Osteoblast (primary cell): ENCODE data around the gene USP6NL. TPM values are rescaled to one million over a fixed set of nuclear protein-coding genes. Genes with fewer than 3 reads are reported as not detected.

Source experiments
- DNase-seq: peaks from one replicate; pipeline ENCODE4 v3.0.0; 2011; ENCODE audit warnings: low spot score, mixed read lengths; ENCODE audit not compliant: insufficient read length; ENCODE audit errors: missing footprints
- H2AFZ ChIP-seq: 2 replicates; pipeline ENCODE4 v1.6.0; 2011; ENCODE audit warnings: mild to moderate bottlenecking, low read length
- H3K27ac ChIP-seq: 2 replicates; pipeline ENCODE4 v1.5.1; 2011; ENCODE audit warnings: mild to moderate bottlenecking, low read depth, low read length, moderate library complexity
- H3K27me3 ChIP-seq: 2 replicates; pipeline ENCODE4 v1.6.0; 2012; ENCODE audit warnings: mild to moderate bottlenecking, control low read depth, inconsistent platforms, low read length, moderate library complexity; ENCODE audit not compliant: insufficient read depth
- H3K36me3 ChIP-seq: 2 replicates; pipeline ENCODE4 v1.5.1; 2011; ENCODE audit warnings: mild to moderate bottlenecking, low read length, control low read depth, moderate library complexity; ENCODE audit not compliant: insufficient read depth
- H3K4me1 ChIP-seq: 2 replicates; pipeline ENCODE4 v1.5.1; 2011; ENCODE audit warnings: mild to moderate bottlenecking, low read length, control low read depth, moderate library complexity; ENCODE audit not compliant: insufficient read depth
- H3K4me2 ChIP-seq: 2 replicates; pipeline ENCODE4 v1.6.0; 2011; ENCODE audit warnings: mild to moderate bottlenecking, low read length; ENCODE audit not compliant: insufficient read depth
- H3K4me3 ChIP-seq: fragments of 200-600 bp; sonication (generic); 3 replicates; pipeline ENCODE4 v1.5.1; 2012; ENCODE audit warnings: mild to moderate bottlenecking, low read length, inconsistent platforms; ENCODE audit not compliant: insufficient read depth
- H3K79me2 ChIP-seq: 2 replicates; pipeline ENCODE4 v1.6.0; 2012; ENCODE audit warnings: mild to moderate bottlenecking, low read length, control low read depth, inconsistent platforms; ENCODE audit not compliant: insufficient read depth
- H3K9me3 ChIP-seq: 2 replicates; pipeline ENCODE4 v1.5.1; 2011; ENCODE audit warnings: low read depth, low read length, control low read depth
- H4K20me1 ChIP-seq: 2 replicates; pipeline ENCODE4 v1.6.0; 2012; ENCODE audit warnings: mild to moderate bottlenecking, low read length, control low read depth; ENCODE audit not compliant: insufficient read depth
- CTCF ChIP-seq: IDR thresholded peaks from 2 replicates; pipeline ENCODE4 v1.5.1; 2011; ENCODE audit warnings: mild to moderate bottlenecking, low read depth, low read length, moderate library complexity; ENCODE audit errors: extremely low read depth
- total RNA-seq: library from RNA; depleted of rRNA; stranded (reverse); fragments of >200 nt; gene quantifications from 2 replicates; pipeline ENCODE4 v1.2.3, GENCODE V29; 2012

USP6NL gene
- total RNA-seq, 1 donor = 13.8 TPM

- no peaks in the 10 kb centered on the region for H3K36me3 ChIP-seq
- no peak for TF ChIP-seq CTCF
- H3K9me3 ChIP-seq = no peaks in the 10 kb centered on the region
- peaks cover 7% of the 10 kb centered on the region for H3K27me3 ChIP-seq
- H4K20me1 ChIP-seq = no peaks in the 10 kb centered on the region
- no peak overlapping the region for H3K4me3 ChIP-seq
- peaks cover 11% of the 10 kb centered on the region for H3K4me1 ChIP-seq
- H3K79me2 ChIP-seq = no peaks in the 10 kb centered on the region
- H3K4me2 ChIP-seq = no peak overlapping the region
- H2AFZ ChIP-seq = no peak overlapping the region
- no peak overlapping the region for H3K27ac ChIP-seq
- DNase-seq = no peak
Measured at GRCh38 chr10:11653758-11654471, 42.5 kb upstream of the USP6NL start.

- H3K9me3 ChIP-seq = no peaks in the 10 kb centered on the region
- no peak overlapping the region for H3K4me2 ChIP-seq
- no peak overlapping the region for H2AFZ ChIP-seq
- no peak for DNase-seq
- H3K4me1 ChIP-seq = peaks cover 5% of the 10 kb centered on the region
- H3K79me2 ChIP-seq = no peaks in the 10 kb centered on the region
- no peaks in the 10 kb centered on the region for H3K36me3 ChIP-seq
- no peak for TF ChIP-seq CTCF
- no peak overlapping the region for H3K4me3 ChIP-seq
- no peaks in the 10 kb centered on the region for H4K20me1 ChIP-seq
- H3K27ac ChIP-seq = no peak overlapping the region
- H3K27me3 ChIP-seq = no peaks in the 10 kb centered on the region
Measured at GRCh38 chr10:11647676-11648075, 36.2 kb upstream of the USP6NL start.

GRCh38 chr10:11646450-11646849 is 35.0 kb upstream of the USP6NL start:
- Histone ChIP-seq H3K4me2 (no peak overlapping the region), H3K4me3 (no peak overlapping the region), H3K9me3 (no peaks in the 10 kb centered on the region), H3K4me1 (peaks cover 5% of the 10 kb centered on the region), H3K27me3 (no peaks in the 10 kb centered on the region), H2AFZ (no peak overlapping the region), H3K79me2 (no peaks in the 10 kb centered on the region), H3K36me3 (no peaks in the 10 kb centered on the region), H3K27ac (no peak overlapping the region), H4K20me1 (no peaks in the 10 kb centered on the region)
- TF ChIP-seq CTCF = no peak
- no peak for DNase-seq

GRCh38 chr10:11643039-11643438 is 31.6 kb upstream of the USP6NL start:
- Histone ChIP-seq H3K27ac (no peak overlapping the region), H3K4me3 (no peak overlapping the region), H3K4me2 (no peak overlapping the region), H3K27me3 (no peaks in the 10 kb centered on the region), H3K4me1 (no peaks in the 10 kb centered on the region), H3K36me3 (no peaks in the 10 kb centered on the region), H4K20me1 (no peaks in the 10 kb centered on the region), H2AFZ (no peak overlapping the region), H3K9me3 (no peaks in the 10 kb centered on the region), H3K79me2 (no peaks in the 10 kb centered on the region)
- no peak for TF ChIP-seq CTCF
- no peak for DNase-seq
